Neural cell (in vitro differentiated cells): ENCODE measurements around the gene CNIH3.

ENCODE experiments used
- CTCF ChIP-seq: fragments of 450-650 bp; IDR thresholded peaks from 2 replicates; pipeline ENCODE4 v1.5.1; 2014; ENCODE audit warnings: antibody characterized with exemption, mild to moderate bottlenecking, moderate library complexity; ENCODE audit not compliant: poor library complexity, severe bottlenecking
- EP300 ChIP-seq: fragments of 450-650 bp; conservative IDR thresholded peaks from 2 replicates; pipeline ENCODE4 v1.6.1; 2014; ENCODE audit warnings: antibody characterized with exemption, mild to moderate bottlenecking, moderate library complexity; ENCODE audit not compliant: poor library complexity, severe bottlenecking
- EZH2 ChIP-seq: fragments of 200-600, 300-800 bp; shearing (Covaris generic), sonication (generic); IDR thresholded peaks from 2 replicates; pipeline ENCODE4 v1.6.1; 2014; ENCODE audit warnings: antibody characterized with exemption, low read length, borderline replicate concordance, mild to moderate bottlenecking; ENCODE audit not compliant: insufficient read depth, poor library complexity, severe bottlenecking
- RAD21 ChIP-seq: fragments of 450-650 bp; conservative IDR thresholded peaks from 2 replicates; pipeline ENCODE4 v1.6.1; 2014; ENCODE audit warnings: antibody characterized with exemption, mild to moderate bottlenecking, moderate library complexity
- TAF1 ChIP-seq: IDR thresholded peaks from 2 replicates; pipeline ENCODE4 v1.6.1; 2012; ENCODE audit warnings: low read depth

GRCh38 chr1:224714553-224714952, 98.4 kb downstream of the CNIH3 start:
- no peak for TF ChIP-seq CTCF
- TF ChIP-seq EP300 = no peak
- TF ChIP-seq RAD21 = no peak
- no peak for TF ChIP-seq TAF1
- TF ChIP-seq EZH2 = no peak
